Measurements from ENCODE around the gene TIMP3.

Gene TIMP3

GRCh38 chr22:32897400-32897799, 95.9 kb downstream of the TIMP3 start:
- no peak for DNase-seq

GRCh38 chr22:32900886-32901635, 99.6 kb downstream of the TIMP3 start:
- DNase-seq: no peak

- no peak for DNase-seq
Measured at GRCh38 chr22:32901925-32902324, 100.4 kb downstream of the TIMP3 start.

- DNase-seq: no peak
Measured at GRCh38 chr22:32903507-32903906, 102.0 kb downstream of the TIMP3 start.

- DNase-seq: no peak
Measured at GRCh38 chr22:32904044-32904443, 102.5 kb downstream of the TIMP3 start.

GRCh38 chr22:32905400-32905799, 103.9 kb downstream of the TIMP3 start:
- DNase-seq: no peak

- no peak for DNase-seq
Measured at GRCh38 chr22:32909581-32910428, 108.3 kb downstream of the TIMP3 start.

GRCh38 chr22:32910429-32910772, 108.9 kb downstream of the TIMP3 start:
- DNase-seq: no peak

GRCh38 chr22:32911503-32911902, 110.0 kb downstream of the TIMP3 start:
- DNase-seq: no peak

Measured in activated effector memory CD4-positive, alpha-beta T cell treated with Interleukin-2 at 50 U/mL for 16 hours (primary cell).